Measurements from ENCODE around the gene SLC5A5. TPM values are rescaled to one million over a fixed set of nuclear protein-coding genes. Genes with fewer than 3 reads are reported as not detected.

Gene SLC5A5
- total RNA-seq, 1 donor from 2014 or later, result not detected

DNA sequence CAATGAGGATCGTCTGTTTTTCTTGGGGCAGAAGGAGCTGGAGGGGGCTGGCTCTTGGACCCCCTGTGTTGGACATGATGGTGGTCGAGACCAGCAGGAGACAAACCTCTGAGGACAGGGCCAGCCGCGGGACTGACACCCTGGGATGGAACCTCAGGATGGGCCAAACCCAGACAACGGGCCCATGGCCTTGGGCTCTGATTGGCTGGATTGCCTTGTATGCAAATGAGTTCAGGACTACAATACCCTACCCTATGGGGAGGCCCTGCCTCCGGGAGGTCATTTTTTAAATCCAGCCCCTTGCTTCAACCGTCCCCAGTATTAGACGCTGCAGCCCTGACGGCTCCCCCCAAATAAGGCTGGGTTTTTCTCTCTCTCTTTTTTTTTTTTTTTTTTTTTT lies 22.0 kb downstream of the SLC5A5 start:
- H3K36me3 Mint-ChIP-seq (ENCODE audit: low read depth), result no peaks in the 10 kb centered on the region
- no peak overlapping the region for H3K27ac Mint-ChIP-seq (ENCODE audit: unreplicated experiment)
- peaks cover 49% of the 10 kb centered on the region for H3K27me3 Mint-ChIP-seq (ENCODE audit: low read depth)
- no peak for DNase-seq (ENCODE audit: low read depth, low spot score)
- H3K9me3 Mint-ChIP-seq, result no peaks in the 10 kb centered on the region
- TF ChIP-seq, protein P1, sequence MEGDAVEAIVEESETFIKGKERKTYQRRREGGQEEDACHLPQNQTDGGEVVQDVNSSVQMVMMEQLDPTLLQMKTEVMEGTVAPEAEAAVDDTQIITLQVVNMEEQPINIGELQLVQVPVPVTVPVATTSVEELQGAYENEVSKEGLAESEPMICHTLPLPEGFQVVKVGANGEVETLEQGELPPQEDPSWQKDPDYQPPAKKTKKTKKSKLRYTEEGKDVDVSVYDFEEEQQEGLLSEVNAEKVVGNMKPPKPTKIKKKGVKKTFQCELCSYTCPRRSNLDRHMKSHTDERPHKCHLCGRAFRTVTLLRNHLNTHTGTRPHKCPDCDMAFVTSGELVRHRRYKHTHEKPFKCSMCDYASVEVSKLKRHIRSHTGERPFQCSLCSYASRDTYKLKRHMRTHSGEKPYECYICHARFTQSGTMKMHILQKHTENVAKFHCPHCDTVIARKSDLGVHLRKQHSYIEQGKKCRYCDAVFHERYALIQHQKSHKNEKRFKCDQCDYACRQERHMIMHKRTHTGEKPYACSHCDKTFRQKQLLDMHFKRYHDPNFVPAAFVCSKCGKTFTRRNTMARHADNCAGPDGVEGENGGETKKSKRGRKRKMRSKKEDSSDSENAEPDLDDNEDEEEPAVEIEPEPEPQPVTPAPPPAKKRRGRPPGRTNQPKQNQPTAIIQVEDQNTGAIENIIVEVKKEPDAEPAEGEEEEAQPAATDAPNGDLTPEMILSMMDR (conservative IDR thresholded peaks at IDR 0.05), result no peak
- H3K4me3 Mint-ChIP-seq, result no peak overlapping the region
- H3K4me1 Mint-ChIP-seq, result no peaks in the 10 kb centered on the region

DNA sequence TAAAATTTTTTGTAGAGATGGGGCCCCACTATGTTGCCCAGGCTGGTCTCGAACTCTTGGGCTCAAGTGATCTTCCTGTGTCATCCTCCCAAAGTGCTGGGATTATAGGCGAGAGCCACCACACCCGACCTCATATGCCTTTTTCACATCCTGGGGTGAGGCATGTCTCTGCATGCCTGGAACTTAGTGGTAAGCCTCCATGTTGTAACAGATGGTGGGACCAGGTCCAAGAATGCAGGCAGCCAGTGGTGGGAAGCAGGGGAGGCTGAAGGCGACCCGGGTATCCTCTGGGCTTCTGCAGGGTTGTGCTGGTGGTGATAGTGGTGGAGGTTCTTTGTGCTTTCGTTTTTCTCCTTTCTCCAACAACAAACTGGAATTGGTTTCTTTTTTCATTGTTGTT lies 31.0 kb downstream of the SLC5A5 start:
- TF ChIP-seq, protein P1 (conservative IDR thresholded peaks at IDR 0.05), result no peak
- peaks cover 34% of the 10 kb centered on the region for H3K27me3 Mint-ChIP-seq (ENCODE audit: low read depth)
- no peak for DNase-seq (ENCODE audit: low read depth, low spot score)
- no peaks in the 10 kb centered on the region for H3K36me3 Mint-ChIP-seq (ENCODE audit: low read depth)
- no peak overlapping the region for H3K27ac Mint-ChIP-seq (ENCODE audit: unreplicated experiment)
- H3K9me3 Mint-ChIP-seq, result no peaks in the 10 kb centered on the region
- no peak overlapping the region for H3K4me3 Mint-ChIP-seq
- no peaks in the 10 kb centered on the region for H3K4me1 Mint-ChIP-seq

DNA sequence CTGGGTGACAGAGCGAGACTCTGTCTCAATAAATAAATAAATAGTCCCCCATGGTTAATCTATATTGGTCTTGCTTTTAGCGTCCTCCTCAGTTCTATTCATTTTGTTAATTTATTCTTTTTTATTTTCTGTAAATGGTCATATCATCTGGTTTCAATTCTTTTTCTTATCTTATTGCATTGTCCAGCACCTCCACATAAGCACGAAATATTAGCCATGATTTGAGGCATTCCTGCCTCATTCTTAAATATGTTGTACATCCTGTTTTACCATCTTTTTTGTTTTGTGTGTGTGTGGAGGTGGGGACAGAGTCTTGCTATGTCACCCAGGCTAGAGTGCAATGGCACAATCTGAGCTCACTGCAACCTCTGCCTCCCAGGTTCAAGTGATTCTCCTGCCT lies 36.5 kb downstream of the SLC5A5 start:
- H3K4me3 Mint-ChIP-seq, result no peak overlapping the region
- peaks cover 2% of the 10 kb centered on the region for H3K27me3 Mint-ChIP-seq (ENCODE audit: low read depth)
- no peaks in the 10 kb centered on the region for H3K9me3 Mint-ChIP-seq
- TF ChIP-seq, protein P1 (conservative IDR thresholded peaks at IDR 0.05), result no peak
- H3K36me3 Mint-ChIP-seq (ENCODE audit: low read depth), result no peaks in the 10 kb centered on the region
- H3K4me1 Mint-ChIP-seq, result no peaks in the 10 kb centered on the region
- no peak for DNase-seq (ENCODE audit: low read depth, low spot score)
- H3K27ac Mint-ChIP-seq (ENCODE audit: unreplicated experiment), result no peak overlapping the region

DNA sequence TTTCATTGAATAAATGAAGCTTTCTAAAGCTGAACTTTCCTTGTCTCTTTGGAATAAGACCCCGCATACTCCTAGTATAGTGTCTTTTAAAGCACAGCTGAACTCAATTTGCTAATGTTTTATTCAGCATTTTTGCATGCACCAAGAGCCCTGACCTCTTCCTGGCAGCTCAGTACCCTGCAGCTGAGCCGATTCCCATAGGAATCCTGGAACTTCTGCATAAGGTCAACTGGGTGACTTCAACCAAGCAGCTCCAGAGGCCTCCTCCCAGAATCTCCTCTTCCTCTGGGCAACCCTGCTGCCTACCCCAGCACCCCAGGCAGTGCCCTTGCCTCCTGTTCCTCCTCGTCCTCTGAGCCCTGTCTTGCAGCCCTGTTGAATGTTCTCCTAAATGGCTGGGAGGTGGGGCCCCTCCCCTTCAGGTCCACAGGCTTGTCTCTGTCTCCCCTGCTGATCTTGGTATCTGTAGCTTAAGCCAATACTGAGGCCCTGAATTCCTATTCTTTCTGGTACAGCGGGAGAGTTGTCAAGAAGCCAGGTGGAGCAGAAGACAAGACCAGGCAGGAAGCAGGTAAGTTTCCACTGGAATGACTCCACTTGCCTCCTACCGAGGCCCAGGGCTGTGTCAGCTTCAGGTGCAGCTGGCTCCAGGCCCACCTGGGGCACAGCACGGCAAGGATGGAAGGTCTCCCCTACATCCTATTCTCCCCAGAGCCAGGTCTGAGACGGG lies 37.4 kb downstream of the SLC5A5 start:
- TF ChIP-seq, protein P1 (conservative IDR thresholded peaks at IDR 0.05), result no peak
- no peaks in the 10 kb centered on the region for H3K4me1 Mint-ChIP-seq
- no peaks in the 10 kb centered on the region for H3K36me3 Mint-ChIP-seq (ENCODE audit: low read depth)
- DNase-seq (ENCODE audit: low read depth, low spot score), result no peak
- no peaks in the 10 kb centered on the region for H3K9me3 Mint-ChIP-seq
- H3K27ac Mint-ChIP-seq (ENCODE audit: unreplicated experiment), result no peak overlapping the region
- no peak overlapping the region for H3K4me3 Mint-ChIP-seq
- H3K27me3 Mint-ChIP-seq (ENCODE audit: low read depth), result no peaks in the 10 kb centered on the region

DNA sequence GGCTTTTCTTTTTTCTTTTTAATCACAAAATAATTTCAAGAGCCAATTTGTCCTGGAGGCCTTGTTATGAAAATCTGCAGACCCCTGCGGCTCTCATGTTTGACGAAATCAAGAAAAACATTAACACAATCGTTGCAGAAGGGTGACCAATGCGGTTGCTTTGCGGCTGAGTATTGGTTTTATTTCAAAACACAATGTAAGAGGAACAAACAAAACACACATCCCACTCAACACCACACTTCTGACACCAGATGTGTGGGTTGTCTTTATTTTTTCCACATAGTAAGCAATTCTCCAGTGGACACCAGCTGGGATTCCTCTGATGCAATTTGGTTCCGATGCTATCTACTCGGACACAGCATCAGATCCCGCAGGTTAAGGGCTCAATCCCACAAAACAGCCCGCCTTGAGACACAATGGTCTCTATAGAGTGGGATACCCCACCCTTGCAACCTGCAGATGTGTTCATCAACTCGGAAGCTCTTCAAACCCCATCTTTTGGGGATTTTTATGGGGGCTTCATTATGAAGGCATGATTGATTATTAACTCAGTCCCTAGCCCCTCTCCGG lies 39.1 kb downstream of the SLC5A5 start:
- H3K27ac Mint-ChIP-seq (ENCODE audit: unreplicated experiment), result no peak overlapping the region
- DNase-seq (ENCODE audit: low read depth, low spot score), result no peak
- H3K27me3 Mint-ChIP-seq (ENCODE audit: low read depth), result no peaks in the 10 kb centered on the region
- no peak overlapping the region for H3K4me3 Mint-ChIP-seq
- TF ChIP-seq, protein P1 (conservative IDR thresholded peaks at IDR 0.05), result no peak
- H3K36me3 Mint-ChIP-seq (ENCODE audit: low read depth), result no peaks in the 10 kb centered on the region
- no peaks in the 10 kb centered on the region for H3K9me3 Mint-ChIP-seq
- no peaks in the 10 kb centered on the region for H3K4me1 Mint-ChIP-seq

All from neural crest cell (in vitro differentiated cells).